Measurements from ENCODE around the gene ARL10.

ARL10 gene

DNA sequence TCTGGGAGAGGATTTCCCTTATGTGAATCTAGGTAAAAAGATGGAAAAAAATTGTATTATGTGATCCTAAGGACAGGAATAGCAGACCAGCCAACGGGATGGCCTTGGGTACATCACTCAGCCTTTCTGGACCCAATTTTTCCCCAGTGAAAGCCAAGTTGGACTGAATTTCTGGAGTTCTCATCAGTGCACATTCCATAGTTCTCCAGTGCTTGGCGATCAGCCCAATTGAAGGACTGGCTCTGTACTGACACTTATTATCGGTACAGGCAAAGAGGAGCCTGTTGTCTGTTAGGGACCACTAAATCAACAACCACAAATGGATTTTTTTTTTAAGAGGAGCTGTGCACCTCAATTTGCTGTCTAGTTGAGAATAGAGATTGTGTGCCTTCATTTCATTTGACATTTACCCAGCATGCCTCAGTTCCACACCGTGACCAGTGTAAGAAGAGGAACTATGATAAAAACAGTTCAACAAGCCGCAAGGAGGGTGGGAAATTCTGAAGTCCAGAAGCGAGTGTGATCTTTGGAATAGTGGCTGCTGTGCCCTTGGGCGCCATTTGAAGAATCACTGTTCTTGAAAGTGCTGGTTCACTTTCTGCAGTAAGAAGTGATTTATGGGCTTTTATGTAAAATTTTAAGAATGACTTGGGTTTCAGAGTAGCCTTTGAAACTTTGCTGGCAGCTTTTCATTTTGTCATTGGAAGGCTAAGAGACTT lies 8.0 kb downstream of the ARL10 start:
- H3K4me2 ChIP-seq (ENCODE audit: low read length): no peak overlapping the region
- no peaks in the 10 kb centered on the region for H3K79me2 ChIP-seq (ENCODE audit: control insufficient read depth, low read length)
- no peaks in the 10 kb centered on the region for H3K9me3 ChIP-seq (ENCODE audit: control insufficient read depth, insufficient read depth, low read length)
- H3K4me1 ChIP-seq (ENCODE audit: control insufficient read depth, low read length): peaks cover 7% of the 10 kb centered on the region
- no peaks in the 10 kb centered on the region for H4K20me1 ChIP-seq (ENCODE audit: control insufficient read depth, insufficient read depth, low read depth, low read length)
- H3K9me2 ChIP-seq (replicated peaks; ENCODE audit: control insufficient read depth, low read length): no peaks in the 10 kb centered on the region
- no peaks in the 10 kb centered on the region for H3F3A ChIP-seq (ENCODE audit: control insufficient read depth, insufficient read depth)
- no peak overlapping the region for H3K27ac ChIP-seq (ENCODE audit: low read depth, low read length)
- no peak overlapping the region for H3K4me3 ChIP-seq (ENCODE audit: low read length)
- no peaks in the 10 kb centered on the region for H3K27me3 ChIP-seq (ENCODE audit: control insufficient read depth, low read length)
- H3K36me3 ChIP-seq (ENCODE audit: control insufficient read depth, low read length): peaks cover 3% of the 10 kb centered on the region; the same call in 1 of the 2 replicates
- TF ChIP-seq, protein P1, sequence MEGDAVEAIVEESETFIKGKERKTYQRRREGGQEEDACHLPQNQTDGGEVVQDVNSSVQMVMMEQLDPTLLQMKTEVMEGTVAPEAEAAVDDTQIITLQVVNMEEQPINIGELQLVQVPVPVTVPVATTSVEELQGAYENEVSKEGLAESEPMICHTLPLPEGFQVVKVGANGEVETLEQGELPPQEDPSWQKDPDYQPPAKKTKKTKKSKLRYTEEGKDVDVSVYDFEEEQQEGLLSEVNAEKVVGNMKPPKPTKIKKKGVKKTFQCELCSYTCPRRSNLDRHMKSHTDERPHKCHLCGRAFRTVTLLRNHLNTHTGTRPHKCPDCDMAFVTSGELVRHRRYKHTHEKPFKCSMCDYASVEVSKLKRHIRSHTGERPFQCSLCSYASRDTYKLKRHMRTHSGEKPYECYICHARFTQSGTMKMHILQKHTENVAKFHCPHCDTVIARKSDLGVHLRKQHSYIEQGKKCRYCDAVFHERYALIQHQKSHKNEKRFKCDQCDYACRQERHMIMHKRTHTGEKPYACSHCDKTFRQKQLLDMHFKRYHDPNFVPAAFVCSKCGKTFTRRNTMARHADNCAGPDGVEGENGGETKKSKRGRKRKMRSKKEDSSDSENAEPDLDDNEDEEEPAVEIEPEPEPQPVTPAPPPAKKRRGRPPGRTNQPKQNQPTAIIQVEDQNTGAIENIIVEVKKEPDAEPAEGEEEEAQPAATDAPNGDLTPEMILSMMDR (IDR thresholded peaks at IDR 0.05; ENCODE audit: low read depth, low read length, poor library complexity, severe bottlenecking): no peak
- TF ChIP-seq EZH2phosphoT487 (IDR thresholded peaks at IDR 0.05; ENCODE audit: borderline replicate concordance, low read length): no peak

DNA sequence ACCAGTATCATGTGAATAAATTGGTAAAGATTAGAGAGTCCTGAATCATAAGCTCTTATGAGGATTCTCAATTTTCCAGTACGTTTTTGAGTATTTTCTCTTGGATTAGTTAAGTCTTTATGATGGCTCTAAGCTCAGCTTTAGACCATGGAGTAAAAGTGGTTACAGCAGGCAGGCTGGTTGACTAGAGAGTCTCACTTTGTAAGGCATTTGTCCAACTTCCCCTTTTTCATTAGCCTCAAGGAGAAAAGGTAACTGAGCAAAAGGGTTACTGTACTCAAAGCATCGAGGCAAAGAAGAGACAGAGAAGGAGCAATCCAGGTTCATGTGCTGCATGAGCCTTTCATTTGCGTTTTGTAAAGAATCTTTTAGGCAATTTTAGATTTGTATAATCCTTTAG lies 14.6 kb downstream of the ARL10 start:
- Histone ChIP-seq H3K4me2 (ENCODE audit: low read length) (no peak overlapping the region), H3K79me2 (ENCODE audit: control insufficient read depth, low read length) (peaks cover 5% of the 10 kb centered on the region), H3K4me1 (ENCODE audit: control insufficient read depth, low read length) (no peaks in the 10 kb centered on the region), H3K27ac (ENCODE audit: low read depth, low read length) (no peak overlapping the region), H3K27me3 (ENCODE audit: control insufficient read depth, low read length) (no peaks in the 10 kb centered on the region), H3K36me3 (ENCODE audit: control insufficient read depth, low read length) (peaks cover 58% of the 10 kb centered on the region), H3F3A (ENCODE audit: control insufficient read depth, insufficient read depth) (peaks cover 16% of the 10 kb centered on the region; the same call in 1 of the 2 replicates), H3K4me3 (ENCODE audit: low read length) (no peak overlapping the region), H3K9me2 (replicated peaks; ENCODE audit: control insufficient read depth, low read length) (no peaks in the 10 kb centered on the region), H3K9me3 (ENCODE audit: control insufficient read depth, insufficient read depth, low read length) (no peaks in the 10 kb centered on the region), H4K20me1 (ENCODE audit: control insufficient read depth, insufficient read depth, low read depth, low read length) (0 out of 2 replicates have a peak, but pooled peaks cover 2% of the 10 kb centered on the region)
- TF ChIP-seq EZH2phosphoT487 (IDR thresholded peaks at IDR 0.05; ENCODE audit: borderline replicate concordance, low read length): no peak
- TF ChIP-seq, protein P1 (IDR thresholded peaks at IDR 0.05; ENCODE audit: low read depth, low read length, poor library complexity, severe bottlenecking): no peak

DNA sequence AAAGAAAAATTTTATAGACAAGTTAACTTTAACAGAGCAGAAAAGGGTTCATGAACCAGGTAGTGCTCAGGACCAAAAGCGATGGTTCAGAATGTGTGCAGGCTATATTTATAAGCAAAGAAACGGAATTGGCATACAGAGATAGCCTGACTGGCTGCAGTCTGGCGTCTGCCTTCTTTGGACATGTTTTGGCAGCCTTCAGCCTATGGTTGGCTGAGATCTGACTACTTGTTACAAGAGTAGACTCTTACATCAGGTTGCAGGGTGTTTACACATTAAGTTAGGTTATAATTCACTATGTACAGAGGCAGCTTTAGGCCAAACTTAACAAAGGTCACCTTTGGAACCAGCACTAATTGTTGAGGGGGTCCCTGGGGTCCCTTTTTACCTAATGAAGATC lies 16.1 kb downstream of the ARL10 start:
- Histone ChIP-seq H3K4me1 (ENCODE audit: control insufficient read depth, low read length) (peaks cover 3% of the 10 kb centered on the region), H3K4me2 (ENCODE audit: low read length) (no peak overlapping the region), H4K20me1 (ENCODE audit: control insufficient read depth, insufficient read depth, low read depth, low read length) (peaks cover 10% of the 10 kb centered on the region; the same call in 1 of the 2 replicates), H3K4me3 (ENCODE audit: low read length) (no peak overlapping the region), H3K27ac (ENCODE audit: low read depth, low read length) (no peak overlapping the region), H3F3A (ENCODE audit: control insufficient read depth, insufficient read depth) (peaks cover 18% of the 10 kb centered on the region; the same call in 1 of the 2 replicates), H3K9me2 (replicated peaks; ENCODE audit: control insufficient read depth, low read length) (no peaks in the 10 kb centered on the region), H3K79me2 (ENCODE audit: control insufficient read depth, low read length) (peaks cover 20% of the 10 kb centered on the region), H3K9me3 (ENCODE audit: control insufficient read depth, insufficient read depth, low read length) (no peaks in the 10 kb centered on the region), H3K36me3 (ENCODE audit: control insufficient read depth, low read length) (peaks cover 73% of the 10 kb centered on the region), H3K27me3 (ENCODE audit: control insufficient read depth, low read length) (no peaks in the 10 kb centered on the region)
- TF ChIP-seq, protein P1 (IDR thresholded peaks at IDR 0.05; ENCODE audit: low read depth, low read length, poor library complexity, severe bottlenecking): no peak
- no peak for TF ChIP-seq EZH2phosphoT487 (IDR thresholded peaks at IDR 0.05; ENCODE audit: borderline replicate concordance, low read length)

All from DOHH2 (cell line).